Measurements from ENCODE around the gene ELOVL1.
"Not testable (repeated sequence)": the region's sequence is repeated elsewhere in the genome, so short reads cannot be mapped to it uniquely, and the experiment has no call there.

Gene ELOVL1

DNA sequence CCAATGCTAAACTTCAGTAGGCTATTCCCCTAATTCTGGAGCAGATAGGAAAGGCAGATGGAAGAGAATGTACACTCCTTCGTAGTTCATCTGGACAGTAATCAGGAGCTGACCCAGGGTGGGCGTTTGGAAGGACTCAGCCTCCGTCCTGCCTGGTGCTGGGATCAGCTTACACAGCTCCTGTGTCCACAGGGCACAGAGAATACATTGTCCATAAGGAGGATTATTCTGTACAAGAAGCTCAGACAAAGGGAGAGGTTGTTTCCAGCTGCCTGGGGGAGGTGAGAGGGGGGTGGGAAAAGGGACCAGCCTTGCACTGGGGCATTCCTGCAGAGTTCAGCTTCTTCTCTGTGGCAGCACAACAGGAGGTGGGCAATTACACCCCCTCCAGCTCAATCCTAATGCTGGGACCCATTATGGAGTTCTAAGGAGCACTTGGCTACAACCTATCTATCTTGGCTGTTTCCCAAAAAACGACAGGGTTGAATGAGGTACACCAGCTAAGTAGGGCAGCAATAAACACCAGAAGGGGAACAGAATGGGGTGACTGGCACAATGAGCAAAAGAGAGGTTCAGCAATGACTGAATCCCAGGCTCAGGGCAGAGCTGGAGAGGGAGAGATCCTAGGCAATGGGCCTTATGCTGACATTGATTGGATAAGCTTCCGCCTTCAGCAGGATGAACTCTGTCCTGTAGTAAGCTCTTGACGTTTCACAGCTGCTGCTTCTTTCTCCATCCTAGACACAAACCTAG is 14.4 kb upstream of the ELOVL1 start:
- DNase-seq (ENCODE audit: low read depth, low spot score): no peak

DNA sequence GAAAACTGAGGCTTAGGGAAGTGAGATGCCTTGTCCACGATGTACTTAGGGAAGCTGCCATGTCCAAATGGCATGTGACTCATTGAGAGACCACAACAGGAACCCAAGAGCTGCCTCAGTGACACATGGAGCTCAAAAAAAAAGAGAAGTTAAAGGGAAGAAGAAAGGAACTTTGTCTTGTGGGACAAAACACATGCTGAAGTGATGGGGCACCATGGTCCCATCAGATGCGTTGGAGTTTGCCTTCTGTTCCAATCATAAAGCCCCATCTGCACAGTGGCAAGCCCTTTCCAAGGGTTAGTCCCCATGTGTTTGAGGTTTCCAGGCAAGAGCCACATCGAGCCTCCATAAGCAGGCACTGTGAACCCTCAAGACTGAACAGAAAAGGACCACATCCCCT is 13.8 kb upstream of the ELOVL1 start:
- no peak for DNase-seq (ENCODE audit: low read depth, low spot score)

DNA sequence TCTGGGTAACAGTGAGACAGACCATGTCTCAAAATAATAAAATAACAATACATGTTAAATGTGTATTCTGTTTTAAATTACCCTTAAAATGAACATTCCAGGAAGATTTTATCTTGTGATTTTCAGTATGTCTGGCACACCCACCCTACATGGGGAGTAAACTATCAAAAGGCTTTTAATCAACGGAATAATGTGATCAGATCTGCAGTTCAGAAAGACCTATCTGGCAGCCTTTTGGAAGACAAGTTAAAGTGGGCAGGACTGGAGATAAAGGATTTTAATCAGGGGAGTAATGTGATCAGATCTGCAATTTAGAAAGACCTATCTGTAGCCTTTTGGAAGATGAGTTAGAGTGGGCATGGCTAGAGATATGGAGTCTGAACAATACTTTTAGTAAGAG is 11.7 kb upstream of the ELOVL1 start:
- DNase-seq (ENCODE audit: low read depth, low spot score): no peak

- no peak for DNase-seq (ENCODE audit: low read depth, low spot score)
Measured at GRCh38 chr1:43377831-43378230, 10.0 kb upstream of the ELOVL1 start.

- no peak for DNase-seq (ENCODE audit: low read depth, low spot score)
Measured at GRCh38 chr1:43376723-43377235, 9.0 kb upstream of the ELOVL1 start.

DNA sequence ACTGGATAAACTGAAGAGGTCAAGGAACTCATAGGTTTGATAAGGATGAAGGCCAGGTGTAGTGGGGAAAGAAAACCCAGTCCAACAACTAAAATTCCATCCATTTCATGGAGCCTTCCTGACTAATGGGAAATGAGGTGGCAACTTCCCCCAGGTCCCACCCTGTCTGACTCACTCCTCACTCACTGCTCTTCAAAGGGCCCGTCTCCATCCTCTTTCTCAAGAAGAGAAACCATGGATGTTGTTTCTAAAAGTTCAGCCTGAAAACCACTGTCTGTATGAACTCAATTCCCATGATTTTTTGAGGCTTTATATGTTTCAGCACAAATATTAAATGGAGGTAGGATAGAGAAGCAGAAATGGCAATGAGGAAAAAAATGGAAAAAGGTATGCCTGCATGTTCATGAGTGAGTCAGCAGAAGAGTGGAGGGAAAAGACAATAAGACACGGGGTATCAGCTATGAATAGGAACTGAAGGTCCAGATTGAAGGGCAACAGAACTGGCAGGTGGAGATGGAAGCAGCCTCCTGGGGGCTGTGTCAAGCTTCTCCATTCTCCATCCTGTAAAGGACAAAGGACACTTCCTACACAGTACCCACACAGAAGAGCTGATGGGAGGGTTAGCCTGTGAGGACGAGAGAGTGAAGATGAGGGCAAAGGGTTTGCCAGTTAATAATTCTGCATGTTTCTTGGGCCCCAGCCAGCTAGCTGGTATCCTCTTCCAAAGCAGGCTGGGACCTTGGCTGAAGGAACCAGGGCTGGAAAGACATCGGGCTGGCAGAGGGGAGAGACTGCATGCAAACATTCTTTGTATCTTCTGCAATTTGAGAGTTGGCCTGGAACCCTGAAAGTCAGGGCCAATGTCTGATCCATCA is 5.5 kb upstream of the ELOVL1 start:
- DNase-seq (ENCODE audit: low read depth, low spot score): no peak

DNA sequence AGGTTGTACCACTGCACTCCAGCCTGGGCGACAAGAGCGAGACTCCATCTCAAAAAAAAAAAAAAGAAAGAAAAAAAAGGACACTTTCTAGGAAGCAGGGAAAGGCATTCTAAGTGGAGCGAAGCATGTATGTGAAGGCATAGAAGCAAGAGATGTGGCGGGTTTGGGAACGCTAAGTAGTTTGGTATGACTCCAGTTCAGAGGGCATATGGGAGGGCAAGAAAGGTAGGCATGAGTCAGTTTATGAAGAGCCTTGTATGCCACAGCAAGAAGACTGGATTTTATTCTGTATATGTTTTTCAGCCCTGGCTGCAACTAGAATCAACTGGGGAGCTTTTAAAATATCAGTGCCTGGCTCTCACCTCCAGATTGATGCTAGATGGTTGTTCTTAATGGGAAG is 4.4 kb upstream of the ELOVL1 start:
- no peak for DNase-seq (ENCODE audit: low read depth, low spot score)

DNA sequence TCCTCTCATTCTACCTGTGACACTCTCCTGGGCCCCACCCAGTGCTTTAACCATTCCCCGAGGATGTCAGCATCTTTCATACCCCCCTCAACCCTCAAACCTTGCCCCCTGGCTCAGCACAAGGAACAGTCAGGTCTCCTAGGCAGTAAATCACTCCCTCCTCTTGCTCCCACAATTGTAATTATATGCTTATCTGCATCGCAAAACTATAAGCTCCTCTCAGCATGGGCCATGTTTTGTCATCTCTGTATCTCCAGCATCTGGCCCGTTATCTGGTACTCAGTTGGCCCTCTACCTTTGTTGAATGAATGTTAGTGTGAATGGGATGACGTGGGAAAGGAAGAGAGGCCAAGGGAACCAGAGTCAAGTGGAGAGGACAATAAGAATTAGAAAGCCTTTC is 2.8 kb upstream of the ELOVL1 start:
- no peak for DNase-seq (ENCODE audit: low read depth, low spot score)

DNA sequence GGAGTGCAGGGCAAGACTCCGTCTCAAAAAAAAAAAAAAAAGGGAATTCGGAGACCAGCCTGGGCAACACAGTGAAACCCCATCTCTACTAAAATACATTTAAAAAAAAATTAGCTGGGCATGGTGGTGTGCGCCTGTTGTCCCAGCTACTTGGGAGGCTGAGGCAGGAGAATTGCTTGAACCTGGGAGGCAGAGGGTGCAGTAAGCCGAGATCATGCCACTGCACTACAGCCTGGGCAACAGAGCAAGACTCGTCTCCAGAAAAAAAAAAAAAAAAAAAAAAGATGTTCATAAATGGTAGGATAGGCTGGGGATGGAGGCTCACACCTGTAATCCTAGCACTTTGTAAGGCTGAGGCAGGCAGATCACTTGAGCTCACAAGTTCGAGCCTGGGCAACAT is 2.0 kb upstream of the ELOVL1 start:
- not testable (repeated sequence) for DNase-seq (ENCODE audit: low read depth, low spot score)

GRCh38 chr1:43368646-43369020 is 822 bp upstream of the ELOVL1 start:
- DNase-seq (ENCODE audit: low read depth, low spot score): no peak

GRCh38 chr1:43367026-43367903 is 546 bp downstream of the ELOVL1 start:
- no peak for DNase-seq (ENCODE audit: low read depth, low spot score)

DNA sequence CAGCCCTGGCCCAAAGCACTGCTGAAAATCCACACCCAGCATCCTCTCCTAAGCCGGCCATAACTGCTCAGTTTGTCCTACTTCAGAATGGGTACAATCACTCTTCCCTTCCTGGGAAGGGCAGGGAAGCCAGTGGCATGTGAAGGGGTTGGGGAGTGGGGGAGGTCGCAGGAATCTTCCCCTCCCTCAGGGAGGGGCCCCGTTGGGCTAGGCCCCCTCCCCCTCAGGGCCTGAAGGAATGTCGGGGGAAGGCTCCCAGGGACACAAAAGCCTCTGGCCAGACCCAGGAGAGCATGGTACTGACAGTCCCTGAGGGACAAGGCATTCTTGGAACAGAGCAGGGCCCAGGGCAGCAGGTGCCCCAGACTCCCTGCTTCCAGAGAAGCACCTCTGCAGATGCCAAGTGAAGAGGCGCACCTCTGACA is 1.2 kb downstream of the ELOVL1 start:
- DNase-seq (ENCODE audit: low read depth, low spot score): no peak

DNA sequence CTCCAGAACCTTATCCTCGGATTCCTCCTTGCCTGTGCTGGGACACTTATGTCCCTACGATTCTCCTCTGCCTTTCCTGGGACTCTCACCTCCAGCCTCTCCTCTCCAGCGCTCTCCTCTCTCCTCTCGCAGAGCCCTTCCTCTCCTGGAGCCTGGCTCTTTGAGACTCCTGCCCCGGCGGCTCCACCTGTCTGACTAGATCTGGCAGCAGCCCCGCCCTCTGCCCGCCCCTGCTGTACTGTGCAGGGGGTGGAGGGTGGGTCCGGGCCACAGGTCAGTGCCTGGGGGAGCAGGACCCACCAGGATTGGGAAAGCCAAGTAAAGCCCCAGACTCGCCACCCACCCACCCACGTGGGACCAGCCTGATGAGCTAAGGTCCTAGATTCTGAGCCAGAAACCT is 1.6 kb downstream of the ELOVL1 start:
- DNase-seq (ENCODE audit: low read depth, low spot score): no peak

GRCh38 chr1:43365678-43366077 is 2.1 kb downstream of the ELOVL1 start:
- no peak for DNase-seq (ENCODE audit: low read depth, low spot score)

DNA sequence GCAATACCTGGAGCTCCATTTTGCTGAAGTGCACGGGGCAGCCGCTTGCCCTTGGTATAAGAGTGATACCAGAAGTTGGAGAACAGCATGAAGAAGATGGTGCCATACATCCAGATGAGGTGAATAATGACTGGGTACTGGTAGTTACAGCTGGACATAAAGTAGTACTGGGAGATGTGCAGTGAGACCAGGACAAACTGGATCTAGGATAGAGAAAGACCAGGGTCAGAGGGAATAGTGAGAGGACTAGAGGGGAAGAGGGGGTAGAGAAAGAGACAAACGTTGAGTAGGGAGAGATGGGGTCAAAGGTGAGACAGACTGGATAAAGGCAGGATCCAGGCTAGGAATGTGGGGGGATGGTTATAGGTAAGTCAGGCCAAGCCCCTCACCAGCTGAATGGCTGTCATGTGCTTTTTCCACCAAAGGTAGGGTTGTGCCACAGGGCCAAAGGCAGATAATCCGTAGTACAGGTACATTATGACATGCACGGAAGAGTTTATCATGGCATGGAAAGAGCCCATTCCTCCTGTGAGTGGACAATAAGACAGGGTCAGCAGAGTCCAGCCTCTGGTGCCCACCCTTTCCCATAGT is 3.8 kb downstream of the ELOVL1 start:
- DNase-seq (ENCODE audit: low read depth, low spot score): no peak

DNA sequence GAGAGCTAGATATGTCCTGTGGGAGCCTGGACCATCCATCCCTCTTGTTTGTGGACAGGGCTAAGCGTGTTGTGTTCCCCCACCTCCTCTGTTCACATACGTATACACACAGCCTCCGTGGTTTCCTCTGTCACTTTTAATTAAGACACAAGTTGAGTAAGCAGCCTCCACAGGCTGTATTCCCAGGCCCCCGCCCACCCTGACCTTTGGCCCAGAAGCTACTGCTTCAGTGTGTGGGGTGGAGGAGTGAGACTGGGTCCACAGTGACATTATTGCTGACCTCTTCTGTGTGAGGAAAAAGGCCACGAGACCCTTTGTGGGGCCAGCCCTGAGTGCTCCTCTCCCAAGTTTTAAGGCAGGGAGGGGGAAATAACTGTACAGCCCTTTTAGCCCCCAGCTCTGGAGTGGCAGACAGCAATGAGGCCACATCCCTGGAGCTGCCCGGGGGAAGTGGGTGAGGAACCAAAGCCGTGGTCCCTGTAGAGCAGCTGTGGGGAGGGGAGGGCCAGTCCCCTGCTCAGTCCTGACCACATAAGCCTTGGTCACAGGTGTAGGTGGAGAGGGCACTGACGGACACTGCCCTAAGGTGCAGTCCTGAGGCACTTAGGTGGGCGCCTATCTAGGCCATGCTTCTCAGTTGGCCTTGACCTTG is 4.4 kb downstream of the ELOVL1 start:
- DNase-seq (ENCODE audit: low read depth, low spot score): no peak

- DNase-seq (ENCODE audit: low read depth, low spot score): no peak
Measured at GRCh38 chr1:43360616-43361015, 7.2 kb downstream of the ELOVL1 start.

GRCh38 chr1:43359696-43360095 is 8.1 kb downstream of the ELOVL1 start:
- no peak for DNase-seq (ENCODE audit: low read depth, low spot score)

- peak; percentile 94 for DNase-seq (ENCODE audit: low read depth, low spot score)
Measured at GRCh38 chr1:43358746-43359693, 8.8 kb downstream of the ELOVL1 start, which contains the start of gene CDC20. Gene CDC20, plus strand, starts transcription at chr1:43358981. Its CDS starts 235 bp downstream, at chr1:43359216.
